Measurements from ENCODE around the gene DLGAP1.

DNA sequence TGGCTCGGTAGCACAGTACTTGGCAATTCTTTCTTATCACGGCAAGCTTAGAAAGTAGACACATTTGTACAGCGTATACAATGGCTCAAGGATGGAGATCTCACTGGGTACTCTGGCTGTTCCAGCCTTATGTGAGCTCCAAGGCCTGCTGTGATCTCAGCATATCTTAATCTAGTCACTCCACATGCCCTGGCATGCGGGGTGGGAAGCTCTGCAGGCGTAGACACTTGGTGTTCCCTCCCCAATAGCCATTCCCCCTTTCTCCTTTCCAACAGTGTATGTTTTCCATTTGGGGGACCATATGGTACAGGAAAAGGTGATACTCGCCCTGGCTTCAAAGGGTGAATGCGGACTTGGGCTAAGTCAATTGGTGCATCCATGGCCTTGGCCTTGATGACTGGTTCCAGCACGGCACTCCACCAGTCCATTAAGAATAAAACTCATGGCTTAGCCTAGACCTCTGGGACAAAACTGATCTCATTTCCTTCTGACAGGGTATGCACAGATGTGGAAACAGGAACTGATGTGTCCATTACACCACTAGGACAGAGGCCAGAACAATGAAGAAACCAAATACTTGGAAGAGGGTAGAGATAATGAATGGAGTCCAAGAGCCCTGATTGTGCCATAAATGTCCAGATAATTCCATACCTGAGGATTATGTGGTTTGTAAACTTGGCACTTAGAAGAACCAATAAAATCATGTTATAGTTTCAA, 976.7 kb downstream of the DLGAP1 start:
- TF ChIP-seq, protein P1, sequence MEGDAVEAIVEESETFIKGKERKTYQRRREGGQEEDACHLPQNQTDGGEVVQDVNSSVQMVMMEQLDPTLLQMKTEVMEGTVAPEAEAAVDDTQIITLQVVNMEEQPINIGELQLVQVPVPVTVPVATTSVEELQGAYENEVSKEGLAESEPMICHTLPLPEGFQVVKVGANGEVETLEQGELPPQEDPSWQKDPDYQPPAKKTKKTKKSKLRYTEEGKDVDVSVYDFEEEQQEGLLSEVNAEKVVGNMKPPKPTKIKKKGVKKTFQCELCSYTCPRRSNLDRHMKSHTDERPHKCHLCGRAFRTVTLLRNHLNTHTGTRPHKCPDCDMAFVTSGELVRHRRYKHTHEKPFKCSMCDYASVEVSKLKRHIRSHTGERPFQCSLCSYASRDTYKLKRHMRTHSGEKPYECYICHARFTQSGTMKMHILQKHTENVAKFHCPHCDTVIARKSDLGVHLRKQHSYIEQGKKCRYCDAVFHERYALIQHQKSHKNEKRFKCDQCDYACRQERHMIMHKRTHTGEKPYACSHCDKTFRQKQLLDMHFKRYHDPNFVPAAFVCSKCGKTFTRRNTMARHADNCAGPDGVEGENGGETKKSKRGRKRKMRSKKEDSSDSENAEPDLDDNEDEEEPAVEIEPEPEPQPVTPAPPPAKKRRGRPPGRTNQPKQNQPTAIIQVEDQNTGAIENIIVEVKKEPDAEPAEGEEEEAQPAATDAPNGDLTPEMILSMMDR (IDR thresholded peaks at IDR 0.05): no peak
- TF ChIP-seq POLR2A (IDR thresholded peaks at IDR 0.05): no peak

Measured in right lobe of liver (tissue), 4 donors.